Epithelial cell of prostate (primary cell): Measurements from ENCODE around the gene VCAM1.
"Not testable (repeated sequence)": the region's sequence is repeated elsewhere in the genome, so short reads cannot be mapped to it uniquely, and the experiment has no call there.

Source experiments
- DNase-seq: peaks from one replicate; pipeline ENCODE4 v3.0.0-alpha.2; 2011; ENCODE audit warnings: low read depth, low spot score
- H3K27ac ChIP-seq: fragments of 450-650 bp; 2 replicates; pipeline ENCODE4 v1.5.1; 2017; ENCODE audit warnings: mild to moderate bottlenecking

VCAM1 gene

DNA sequence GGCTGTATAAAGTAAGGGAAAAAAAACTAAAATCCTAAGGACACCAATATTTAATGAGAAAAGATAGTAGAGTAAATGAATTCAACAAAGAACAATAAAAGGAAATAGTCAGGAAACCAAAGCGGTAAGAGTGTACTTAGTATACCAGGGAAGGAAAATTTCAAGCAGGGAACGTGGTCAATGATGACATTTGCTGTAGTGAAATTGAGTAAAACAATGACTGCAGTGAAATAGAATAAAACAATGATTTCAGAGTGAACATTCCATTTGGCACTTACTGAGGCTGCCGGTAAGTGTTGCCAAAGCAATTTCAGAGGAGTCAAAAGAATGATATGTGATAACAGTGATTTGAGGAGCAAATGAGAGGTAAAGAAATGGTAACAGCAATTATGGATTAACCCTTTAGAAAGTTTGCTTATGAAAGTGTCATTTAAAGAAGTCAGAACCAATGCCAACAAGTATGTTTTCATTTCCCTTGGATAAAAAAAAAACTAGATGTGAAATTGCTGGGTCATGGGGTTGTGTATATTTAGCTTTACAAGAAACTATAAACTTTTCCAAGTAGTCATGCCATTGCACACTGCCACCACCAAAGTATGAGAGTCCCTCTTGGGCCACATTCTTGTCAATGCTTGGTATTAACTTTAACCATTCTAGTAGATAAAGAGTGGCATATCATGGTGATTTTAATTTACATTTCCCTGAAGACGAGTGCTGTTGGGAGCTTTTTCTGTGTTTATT is 50.5 kb downstream of the VCAM1 start:
- DNase-seq: no peak
- H3K27ac ChIP-seq: no peak overlapping the region

DNA sequence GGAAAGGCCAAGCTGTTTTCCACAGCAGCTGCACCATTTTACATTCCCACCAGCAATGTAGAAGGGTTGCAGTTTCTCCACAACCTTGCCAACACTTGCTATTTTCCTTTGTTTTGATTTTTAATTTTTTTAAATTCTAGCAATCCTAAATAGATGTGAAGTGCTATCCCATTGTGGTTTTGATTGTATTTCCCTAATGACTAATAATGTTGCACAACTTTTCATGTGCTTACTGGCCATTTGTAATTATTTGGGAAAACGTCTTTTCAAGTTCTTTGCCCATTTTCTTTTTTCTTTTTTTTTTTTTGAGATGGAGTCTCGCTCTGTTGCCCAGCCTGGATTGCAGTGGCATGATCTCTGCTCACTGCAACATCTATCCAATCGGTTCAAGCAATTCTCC is 53.9 kb downstream of the VCAM1 start:
- DNase-seq: no peak
- H3K27ac ChIP-seq: no peak overlapping the region

- no peak for DNase-seq
- H3K27ac ChIP-seq: no peak overlapping the region
Measured at GRCh38 chr1:100774370-100774769, 54.8 kb downstream of the VCAM1 start.

- no peak for DNase-seq
- no peak overlapping the region for H3K27ac ChIP-seq
Measured at GRCh38 chr1:100775483-100775882, 55.9 kb downstream of the VCAM1 start.

GRCh38 chr1:100778748-100779147 is 59.2 kb downstream of the VCAM1 start:
- no peak overlapping the region for H3K27ac ChIP-seq
- no peak for DNase-seq

DNA sequence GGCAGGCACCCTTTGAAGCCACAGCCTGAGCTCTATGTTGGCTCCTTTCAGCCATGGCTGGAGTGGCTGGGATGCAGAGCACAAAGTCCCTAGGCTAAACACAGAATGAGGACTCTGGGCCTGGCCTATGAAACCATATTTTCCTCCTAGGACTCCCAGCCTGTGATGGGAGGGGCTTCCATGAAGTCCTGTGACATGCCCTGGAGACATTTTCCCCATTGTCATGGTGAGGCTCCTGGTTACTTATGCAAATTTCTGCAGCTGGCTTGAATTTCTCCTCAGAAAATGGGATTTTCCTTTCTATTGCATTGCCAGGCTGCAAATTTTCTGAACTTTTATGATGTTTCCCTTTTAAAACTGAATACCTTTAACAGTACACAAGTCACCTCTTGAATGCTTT is 61.3 kb downstream of the VCAM1 start:
- H3K27ac ChIP-seq: no peak overlapping the region
- no peak for DNase-seq

DNA sequence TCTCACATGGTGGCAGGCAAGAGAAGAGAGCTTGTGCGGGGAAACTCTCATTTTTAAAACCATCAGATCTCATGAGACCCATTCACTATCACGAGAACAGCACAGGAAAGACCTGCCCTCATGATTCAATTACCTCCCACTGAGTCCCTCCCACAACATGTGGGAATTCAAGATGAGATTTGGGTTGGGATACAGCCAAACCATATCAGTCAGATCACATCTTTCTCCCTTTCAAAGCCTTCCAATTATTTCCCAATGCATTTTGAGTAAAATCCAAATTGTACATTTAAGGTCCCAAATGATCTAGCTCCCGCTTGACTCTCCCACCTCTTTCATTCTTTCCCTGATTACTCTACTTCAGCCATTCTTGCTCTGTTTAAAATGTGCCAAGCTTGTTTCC is 62.2 kb downstream of the VCAM1 start:
- not testable (repeated sequence) for DNase-seq, H3K27ac ChIP-seq

DNA sequence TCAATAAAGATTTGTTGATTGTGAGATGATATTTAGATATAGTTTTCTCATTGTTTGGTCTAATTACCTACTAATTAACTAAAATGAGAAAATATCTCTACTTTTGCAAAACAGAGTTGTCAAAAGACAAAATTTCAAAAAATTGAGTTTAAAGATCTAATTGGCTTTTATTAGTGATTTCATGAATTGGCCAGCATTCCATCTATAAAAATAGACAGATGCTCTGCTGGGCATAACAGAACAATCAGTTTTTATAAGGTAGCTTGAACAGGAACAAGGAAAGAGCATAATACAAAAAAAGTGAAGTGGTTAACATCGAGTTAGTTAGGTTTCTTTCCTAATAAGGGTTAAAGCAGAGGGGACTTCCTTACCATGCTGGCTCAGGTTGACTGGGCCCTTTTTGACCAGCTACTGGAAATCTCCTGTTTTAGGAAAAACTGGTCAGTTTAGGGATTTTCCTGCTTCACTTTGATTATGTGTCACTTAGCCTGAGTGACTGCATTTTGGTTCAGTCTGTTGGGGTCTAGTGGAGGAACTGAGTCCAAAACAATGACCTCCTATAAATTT is 63.0 kb downstream of the VCAM1 start:
- no peak overlapping the region for H3K27ac ChIP-seq
- no peak for DNase-seq

DNA sequence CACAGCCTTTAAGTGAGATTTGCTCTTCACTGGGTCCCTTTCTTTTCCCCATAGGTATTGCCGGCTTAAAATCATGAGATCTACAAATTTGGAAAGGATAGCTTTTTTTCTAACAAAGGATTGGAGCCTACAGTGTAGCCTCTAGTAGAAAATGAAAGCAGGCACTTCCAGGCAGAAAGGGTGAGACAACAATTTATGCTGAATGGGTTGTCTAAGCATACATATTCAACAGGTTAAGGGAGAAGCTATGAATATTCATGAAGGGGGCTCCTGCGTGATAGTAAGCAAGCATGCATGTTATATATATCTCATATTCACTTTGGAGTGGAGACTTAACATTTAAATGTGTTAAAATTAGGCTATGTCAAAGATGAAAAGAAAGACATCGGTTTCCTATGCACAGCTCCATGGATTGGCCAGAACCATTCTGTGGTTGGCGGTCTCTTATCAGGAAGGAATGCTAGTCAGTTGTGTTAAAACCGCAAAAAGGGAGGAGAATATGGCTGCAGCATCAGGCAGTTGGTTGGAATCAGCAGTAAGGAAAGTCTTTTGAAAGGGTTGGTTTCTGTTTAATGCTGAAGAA is 66.0 kb downstream of the VCAM1 start:
- H3K27ac ChIP-seq: no peak overlapping the region
- no peak for DNase-seq

GRCh38 chr1:100786870-100787269 is 67.3 kb downstream of the VCAM1 start:
- no peak overlapping the region for H3K27ac ChIP-seq
- no peak for DNase-seq
